ENCODE data around the gene EAPP. TPM values are rescaled to one million over a fixed set of nuclear protein-coding genes. Genes with fewer than 3 reads are reported as not detected.

The EAPP gene
- total RNA-seq, 4 donors from 2014 or later: 27.2 to 52.0 (median 45.3) TPM

DNA sequence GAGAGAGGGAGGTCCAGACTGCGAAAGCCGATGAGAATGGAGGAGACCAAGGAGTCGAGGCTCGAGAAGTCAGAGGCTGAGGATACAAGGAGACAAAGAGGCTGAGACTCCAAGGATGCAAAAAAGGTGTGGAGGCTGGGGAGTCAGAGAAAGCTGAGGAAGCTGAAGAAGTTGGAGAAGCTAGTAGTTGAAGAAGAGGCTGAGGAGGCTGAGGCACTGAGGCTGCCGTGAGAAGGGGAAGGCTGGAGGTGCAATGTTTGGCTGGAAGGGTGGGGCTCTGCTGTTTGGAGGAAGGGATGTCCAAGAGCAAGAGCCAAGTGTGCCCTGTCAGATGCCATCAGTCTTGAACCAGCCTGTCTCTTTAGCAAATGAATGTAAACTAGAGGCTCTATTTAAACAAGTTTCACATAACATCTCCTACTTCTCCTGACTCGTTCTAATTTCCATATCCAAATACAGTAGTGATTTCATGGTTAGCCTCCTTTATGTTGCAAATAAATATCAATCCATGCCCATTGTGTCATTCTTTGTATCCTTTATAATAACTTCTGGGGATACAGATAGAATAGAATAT is 66.7 kb downstream of the EAPP start:
- no peaks in the 10 kb centered on the region for H3K36me3 ChIP-seq
- TF ChIP-seq, protein P1, sequence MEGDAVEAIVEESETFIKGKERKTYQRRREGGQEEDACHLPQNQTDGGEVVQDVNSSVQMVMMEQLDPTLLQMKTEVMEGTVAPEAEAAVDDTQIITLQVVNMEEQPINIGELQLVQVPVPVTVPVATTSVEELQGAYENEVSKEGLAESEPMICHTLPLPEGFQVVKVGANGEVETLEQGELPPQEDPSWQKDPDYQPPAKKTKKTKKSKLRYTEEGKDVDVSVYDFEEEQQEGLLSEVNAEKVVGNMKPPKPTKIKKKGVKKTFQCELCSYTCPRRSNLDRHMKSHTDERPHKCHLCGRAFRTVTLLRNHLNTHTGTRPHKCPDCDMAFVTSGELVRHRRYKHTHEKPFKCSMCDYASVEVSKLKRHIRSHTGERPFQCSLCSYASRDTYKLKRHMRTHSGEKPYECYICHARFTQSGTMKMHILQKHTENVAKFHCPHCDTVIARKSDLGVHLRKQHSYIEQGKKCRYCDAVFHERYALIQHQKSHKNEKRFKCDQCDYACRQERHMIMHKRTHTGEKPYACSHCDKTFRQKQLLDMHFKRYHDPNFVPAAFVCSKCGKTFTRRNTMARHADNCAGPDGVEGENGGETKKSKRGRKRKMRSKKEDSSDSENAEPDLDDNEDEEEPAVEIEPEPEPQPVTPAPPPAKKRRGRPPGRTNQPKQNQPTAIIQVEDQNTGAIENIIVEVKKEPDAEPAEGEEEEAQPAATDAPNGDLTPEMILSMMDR (IDR thresholded peaks at IDR 0.05): no peak
- TF ChIP-seq POLR2A (IDR thresholded peaks at IDR 0.05): no peak
- no peaks in the 10 kb centered on the region for H3K27me3 ChIP-seq

DNA sequence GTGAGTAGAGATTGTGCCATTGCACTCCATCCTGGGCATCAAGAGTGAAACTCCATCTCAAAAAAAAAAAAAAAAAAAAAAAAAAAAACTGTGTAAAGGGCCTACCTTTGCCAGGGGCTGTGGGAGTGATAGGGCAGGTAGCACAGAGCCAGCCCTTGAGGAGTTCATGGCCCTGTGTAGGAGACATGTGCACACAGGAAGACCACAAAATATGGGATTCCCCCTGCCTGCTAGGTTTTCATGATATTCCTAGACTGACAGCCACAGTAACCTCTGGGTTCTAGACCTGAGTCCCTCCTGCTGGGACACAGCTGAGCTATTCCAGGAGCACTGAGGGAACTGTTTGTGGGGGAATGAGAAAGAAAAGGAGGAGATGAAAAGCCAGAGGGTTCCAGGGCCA is 69.2 kb downstream of the EAPP start:
- Histone ChIP-seq H3K27me3 (no peaks in the 10 kb centered on the region), H3K9me3 (no peaks in the 10 kb centered on the region), H3K4me1 (peaks cover 0 to 4% (median 0%) of the 10 kb centered on the region in 4 donors), H3K4me3 (no peak overlapping the region), H3K27ac (no peak overlapping the region), H3K36me3 (no peaks in the 10 kb centered on the region)
- peak in 1 of 3 donors; percentile 6 for DNase-seq
- TF ChIP-seq, protein P1 (IDR thresholded peaks at IDR 0.05): no peak

More for the DNA sequence above, 66.7 kb downstream of the EAPP start:
- DNase-seq: peak in 1 of 3 donors; percentile 5
- H3K27ac ChIP-seq: no peak overlapping the region
- no peak overlapping the region for H3K4me3 ChIP-seq
- H3K9me3 ChIP-seq: no peaks in the 10 kb centered on the region
- no peaks in the 10 kb centered on the region for H3K4me1 ChIP-seq

DNA sequence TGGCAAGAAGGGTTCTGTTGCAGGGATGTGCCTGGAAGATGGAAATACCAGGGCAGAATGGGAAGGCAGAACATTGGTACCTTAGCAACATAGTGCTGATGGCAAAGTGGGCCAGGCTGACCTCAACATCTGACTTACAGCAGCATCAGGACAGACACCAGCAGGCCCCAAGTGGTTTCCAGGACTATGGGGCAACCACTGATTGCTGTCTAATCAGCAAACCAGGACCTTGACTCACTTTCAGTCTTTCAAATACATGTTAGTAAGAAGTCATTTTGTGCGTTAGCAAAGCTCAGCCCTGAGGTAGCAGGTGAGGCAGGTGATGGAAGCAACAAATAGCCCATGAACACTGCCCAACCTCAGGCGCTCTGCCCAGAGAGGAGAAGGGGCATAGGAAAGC is 72.8 kb downstream of the EAPP start:
- Histone ChIP-seq H3K9me3 (no peaks in the 10 kb centered on the region), H3K4me1 (peaks cover 0 to 10% (median 0%) of the 10 kb centered on the region in 4 donors), H3K36me3 (no peaks in the 10 kb centered on the region), H3K4me3 (no peak overlapping the region), H3K27me3 (no peaks in the 10 kb centered on the region), H3K27ac (no peak overlapping the region)
- TF ChIP-seq, protein P1 (IDR thresholded peaks at IDR 0.05): no peak
- no peak for TF ChIP-seq POLR2A (IDR thresholded peaks at IDR 0.05)
- peak in 1 of 3 donors; percentile 22 for DNase-seq

Small RNA genes lying within 50 kb of the gene (small RNA-seq; reads per million reads assigned to genes)
- gene RNU1-27P: 0 reads per million in 2 donors
- 0 reads per million in 2 donors for gene RNU1-28P

Other genes with a start within 250 kb of the EAPP start
- 10 to 100 TPM; 17.0 to 31.4 (median 21.7) TPM for gene SPTSSA, start 77.5 kb downstream of the EAPP start, total RNA-seq
- gene SNX6, start 90.4 kb upstream of the EAPP start, total RNA-seq: 10 to 100 TPM; 46.8 to 90.2 (median 64.9) TPM
- 10 to 100 TPM in 3 of 4 donors, 1 to 10 TPM in 1; 5.2 to 15.8 (median 11.5) TPM for gene CFL2, start 174.9 kb upstream of the EAPP start, total RNA-seq